Osteocyte (in vitro differentiated cells): ENCODE measurements around the gene RANBP3. TPM values are rescaled to one million over a fixed set of nuclear protein-coding genes. Genes with fewer than 3 reads are reported as not detected.
A peak's percentile ranks its signal among the peaks of the same experiment; 100 is the strongest.

Source experiments
- DNase-seq: peaks from one replicate; pipeline ENCODE4 v3.0.0; 2021; ENCODE audit warnings: mixed read lengths; ENCODE audit not compliant: unreplicated experiment; ENCODE audit errors: extremely low spot score
- H3K27ac Mint-ChIP-seq: one replicate; pipeline ENCODE4 v1.8.0; 2021; ENCODE audit warnings: mild to moderate bottlenecking, mixed read lengths; ENCODE audit not compliant: unreplicated experiment
- H3K27me3 Mint-ChIP-seq: one replicate; pipeline ENCODE4 v1.8.0; 2021; ENCODE audit warnings: mixed read lengths; ENCODE audit not compliant: unreplicated experiment
- H3K36me3 Mint-ChIP-seq: one replicate; pipeline ENCODE4 v1.8.0; 2021; ENCODE audit warnings: mixed read lengths; ENCODE audit not compliant: unreplicated experiment
- H3K4me1 Mint-ChIP-seq: one replicate; pipeline ENCODE4 v1.8.0; 2021; ENCODE audit warnings: mixed read lengths; ENCODE audit not compliant: unreplicated experiment
- H3K4me3 Mint-ChIP-seq: one replicate; pipeline ENCODE4 v1.8.0; 2021; ENCODE audit warnings: mild to moderate bottlenecking, moderate library complexity, mixed read lengths; ENCODE audit not compliant: unreplicated experiment
- H3K9me3 Mint-ChIP-seq: one replicate; pipeline ENCODE4 v1.8.0; 2021; ENCODE audit warnings: mixed read lengths; ENCODE audit not compliant: unreplicated experiment
- total RNA-seq: library from RNA; stranded (reverse); gene quantifications from 2 replicates; pipeline ENCODE4 v1.2.1, GENCODE V29; 2021
- TF ChIP-seq, protein P1 (sequence below): fragments of 200-600 bp; sonication (generic); IDR thresholded peaks from 2 replicates; pipeline ENCODE4 v1.5.0; 2021; ENCODE audit warnings: antibody characterized with exemption, mild to moderate bottlenecking, moderate library complexity

The RANBP3 gene
- total RNA-seq, 1 donor from 2014 or later: 74.9 TPM

DNA sequence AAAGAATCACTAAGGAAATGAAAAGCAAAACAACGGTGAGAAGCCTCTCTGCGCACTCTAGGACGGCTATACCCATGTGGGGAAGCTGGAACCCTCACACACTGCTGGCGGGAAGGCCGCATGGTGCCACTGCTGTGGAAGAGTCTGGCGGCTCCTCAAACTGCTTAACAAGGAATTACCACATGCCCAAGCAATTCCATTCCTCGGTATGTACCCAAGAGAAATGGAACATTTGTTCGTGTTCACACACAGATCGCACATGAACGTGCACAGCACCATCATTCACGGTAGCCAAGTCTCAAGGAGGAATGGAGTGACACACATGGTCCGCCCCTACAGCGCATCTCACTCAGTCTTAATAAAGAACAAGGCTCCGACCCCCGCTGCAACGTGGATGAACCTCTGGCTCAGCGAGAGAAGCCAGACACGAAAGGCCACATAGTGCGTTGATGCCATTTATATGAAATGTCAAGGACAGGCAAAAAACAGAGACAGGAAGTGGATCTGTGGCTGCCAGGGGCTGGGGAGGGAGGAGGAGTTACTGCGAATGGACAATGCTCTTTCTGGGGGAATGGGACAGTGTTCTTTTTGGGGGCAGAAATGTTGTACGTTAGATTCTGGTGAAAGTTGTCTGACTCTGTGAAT is 56.3 kb downstream of the RANBP3 start:
- H3K36me3 Mint-ChIP-seq: peaks cover 27% of the 10 kb centered on the region
- H3K27ac Mint-ChIP-seq: no peak overlapping the region
- H3K4me3 Mint-ChIP-seq: no peak overlapping the region
- TF ChIP-seq, protein P1, sequence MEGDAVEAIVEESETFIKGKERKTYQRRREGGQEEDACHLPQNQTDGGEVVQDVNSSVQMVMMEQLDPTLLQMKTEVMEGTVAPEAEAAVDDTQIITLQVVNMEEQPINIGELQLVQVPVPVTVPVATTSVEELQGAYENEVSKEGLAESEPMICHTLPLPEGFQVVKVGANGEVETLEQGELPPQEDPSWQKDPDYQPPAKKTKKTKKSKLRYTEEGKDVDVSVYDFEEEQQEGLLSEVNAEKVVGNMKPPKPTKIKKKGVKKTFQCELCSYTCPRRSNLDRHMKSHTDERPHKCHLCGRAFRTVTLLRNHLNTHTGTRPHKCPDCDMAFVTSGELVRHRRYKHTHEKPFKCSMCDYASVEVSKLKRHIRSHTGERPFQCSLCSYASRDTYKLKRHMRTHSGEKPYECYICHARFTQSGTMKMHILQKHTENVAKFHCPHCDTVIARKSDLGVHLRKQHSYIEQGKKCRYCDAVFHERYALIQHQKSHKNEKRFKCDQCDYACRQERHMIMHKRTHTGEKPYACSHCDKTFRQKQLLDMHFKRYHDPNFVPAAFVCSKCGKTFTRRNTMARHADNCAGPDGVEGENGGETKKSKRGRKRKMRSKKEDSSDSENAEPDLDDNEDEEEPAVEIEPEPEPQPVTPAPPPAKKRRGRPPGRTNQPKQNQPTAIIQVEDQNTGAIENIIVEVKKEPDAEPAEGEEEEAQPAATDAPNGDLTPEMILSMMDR: no peak
- peaks cover 3% of the 10 kb centered on the region for H3K4me1 Mint-ChIP-seq
- H3K27me3 Mint-ChIP-seq: no peaks in the 10 kb centered on the region
- no peak for DNase-seq
- no peaks in the 10 kb centered on the region for H3K9me3 Mint-ChIP-seq

DNA sequence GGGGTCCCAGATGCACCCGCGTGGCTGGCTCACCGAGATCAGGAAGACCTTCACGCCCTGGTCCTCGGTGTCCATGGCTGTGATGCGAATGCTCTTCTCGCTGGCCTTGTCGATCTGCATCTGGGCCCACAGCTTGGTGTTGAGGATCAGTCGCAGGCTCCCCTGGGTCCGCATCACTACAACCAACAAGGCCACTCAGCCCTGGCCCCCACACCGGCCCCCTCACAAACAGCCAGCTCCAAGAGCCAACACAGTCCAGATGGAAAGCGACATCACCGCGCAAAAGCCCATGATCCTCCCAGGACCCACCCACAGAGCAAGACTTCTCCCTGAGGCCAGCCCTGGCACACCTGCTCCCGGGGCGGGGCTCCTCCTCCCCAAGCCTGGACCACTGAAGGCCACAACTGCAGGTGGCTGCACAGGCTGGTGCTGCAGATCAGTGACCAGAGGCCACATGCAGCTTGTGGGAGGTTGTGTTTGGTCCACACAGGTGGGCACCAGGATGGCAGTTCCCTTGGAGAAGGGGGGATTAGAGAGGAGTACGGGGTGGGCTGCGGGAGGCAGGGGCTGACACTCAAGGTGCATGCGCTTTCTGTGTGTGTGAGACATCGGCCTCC is 59.4 kb downstream of the RANBP3 start:
- TF ChIP-seq, protein P1: no peak
- no peak for DNase-seq
- H3K9me3 Mint-ChIP-seq: no peaks in the 10 kb centered on the region
- no peak overlapping the region for H3K27ac Mint-ChIP-seq
- no peaks in the 10 kb centered on the region for H3K27me3 Mint-ChIP-seq
- H3K4me3 Mint-ChIP-seq: no peak overlapping the region
- peaks cover 19% of the 10 kb centered on the region for H3K36me3 Mint-ChIP-seq
- H3K4me1 Mint-ChIP-seq: peaks cover 19% of the 10 kb centered on the region

DNA sequence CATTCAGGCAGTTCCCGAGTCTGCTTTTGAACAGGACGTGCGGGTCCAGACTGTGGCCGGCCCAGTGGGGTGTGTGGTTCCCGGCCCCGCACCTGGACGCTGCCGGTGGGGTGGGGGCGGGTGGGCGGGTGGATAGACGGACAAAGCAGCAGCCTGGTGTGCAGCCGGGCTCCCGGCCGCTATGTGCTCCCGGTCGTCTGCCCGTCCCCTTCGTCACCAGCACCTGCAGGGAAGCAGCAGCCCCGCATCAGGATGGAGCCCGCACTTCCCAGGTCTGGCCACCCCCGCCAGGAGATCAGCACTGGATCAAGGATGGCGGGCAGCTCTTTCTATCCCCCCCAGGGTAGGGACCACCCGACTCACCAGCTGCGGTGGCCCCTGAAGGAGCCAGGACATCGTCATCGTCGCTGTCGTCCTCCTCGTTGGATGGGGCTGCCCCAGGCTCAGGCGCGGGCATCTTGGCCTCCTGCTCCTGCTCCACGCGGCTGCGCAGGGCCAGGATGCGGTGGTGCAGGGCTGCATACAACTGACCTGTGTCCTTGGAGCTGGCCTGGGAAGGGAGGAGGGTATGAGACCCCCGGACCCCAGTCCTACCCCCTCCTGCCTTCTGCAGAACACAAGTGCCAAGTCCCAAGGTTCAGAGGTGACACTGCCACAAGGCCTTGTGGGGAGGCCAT is 60.4 kb downstream of the RANBP3 start:
- TF ChIP-seq, protein P1: no peak
- H3K36me3 Mint-ChIP-seq: peaks cover 13% of the 10 kb centered on the region

DNA sequence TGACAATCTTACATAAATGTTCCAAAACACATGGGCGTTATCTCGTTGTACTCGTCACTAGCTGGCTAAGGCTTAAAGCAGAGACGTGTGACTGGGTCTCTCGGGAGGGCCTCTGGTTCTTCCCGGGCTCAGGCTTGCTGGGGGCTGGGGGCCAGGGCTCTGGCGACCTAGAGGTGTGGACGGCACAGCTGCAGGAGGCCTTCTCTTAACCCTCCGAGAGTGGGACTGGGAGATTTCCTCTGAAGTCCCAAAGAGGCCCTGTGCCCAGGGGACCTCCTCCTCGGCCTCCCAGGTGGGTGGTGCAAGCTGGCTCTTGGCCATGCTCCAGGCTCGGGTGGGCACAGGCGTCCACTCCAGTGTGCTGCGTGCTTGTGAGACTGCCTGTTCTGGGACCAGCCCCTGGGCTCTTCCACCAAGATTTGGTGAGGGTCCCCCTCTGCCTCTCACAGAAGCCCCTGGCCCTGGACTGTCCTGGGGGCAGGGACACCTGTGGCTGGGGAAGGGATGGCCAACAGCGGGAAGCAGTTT is 61.7 kb downstream of the RANBP3 start:
- Mint-ChIP-seq H3K9me3 (no peaks in the 10 kb centered on the region), H3K27me3 (no peaks in the 10 kb centered on the region), H3K27ac (peak overlapping the region; percentile 60), H3K4me1 (peaks cover 19% of the 10 kb centered on the region), H3K36me3 (peaks cover 7% of the 10 kb centered on the region), H3K4me3 (no peak overlapping the region)
- DNase-seq: no peak
- TF ChIP-seq, protein P1: no peak

More for the DNA sequence above, 60.4 kb downstream of the RANBP3 start:
- Mint-ChIP-seq H3K9me3 (no peaks in the 10 kb centered on the region), H3K4me3 (no peak overlapping the region), H3K27ac (no peak overlapping the region), H3K4me1 (peaks cover 19% of the 10 kb centered on the region), H3K27me3 (no peaks in the 10 kb centered on the region)
- no peak for DNase-seq

DNA sequence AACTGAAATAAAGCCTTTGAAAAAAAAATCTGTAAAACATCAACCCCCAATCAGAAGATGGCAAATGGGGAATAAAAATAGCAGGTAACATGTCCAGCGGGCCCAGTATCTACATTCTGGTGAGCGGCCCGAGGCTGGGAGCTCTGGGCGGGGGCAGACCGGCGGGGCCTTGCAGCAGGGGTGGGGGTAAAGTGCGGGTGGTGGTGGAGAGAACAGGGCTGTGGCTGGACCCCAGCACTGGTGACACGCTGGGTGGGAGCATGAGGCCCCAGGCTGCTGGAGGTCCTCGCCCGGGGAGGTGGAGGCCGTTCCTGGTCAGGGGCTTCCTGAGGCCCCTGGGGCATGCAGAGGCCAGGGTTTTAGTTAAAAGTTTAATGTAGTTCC is 62.2 kb downstream of the RANBP3 start:
- TF ChIP-seq, protein P1: no peak
- H3K9me3 Mint-ChIP-seq: no peaks in the 10 kb centered on the region
- no peak for DNase-seq
- H3K27ac Mint-ChIP-seq: peak overlapping the region; percentile 60
- H3K4me1 Mint-ChIP-seq: peaks cover 19% of the 10 kb centered on the region
- no peaks in the 10 kb centered on the region for H3K27me3 Mint-ChIP-seq
- peaks cover 7% of the 10 kb centered on the region for H3K36me3 Mint-ChIP-seq
- H3K4me3 Mint-ChIP-seq: no peak overlapping the region
